NCI-H128 (cell line): ENCODE measurements around the gene KCTD8.

Source experiments
- DNase-seq: peaks from one replicate; lab custom pipeline; 2025; ENCODE audit not compliant: unreplicated experiment; lab: John Stamatoyannopoulos, UW

The KCTD8 gene

DNA sequence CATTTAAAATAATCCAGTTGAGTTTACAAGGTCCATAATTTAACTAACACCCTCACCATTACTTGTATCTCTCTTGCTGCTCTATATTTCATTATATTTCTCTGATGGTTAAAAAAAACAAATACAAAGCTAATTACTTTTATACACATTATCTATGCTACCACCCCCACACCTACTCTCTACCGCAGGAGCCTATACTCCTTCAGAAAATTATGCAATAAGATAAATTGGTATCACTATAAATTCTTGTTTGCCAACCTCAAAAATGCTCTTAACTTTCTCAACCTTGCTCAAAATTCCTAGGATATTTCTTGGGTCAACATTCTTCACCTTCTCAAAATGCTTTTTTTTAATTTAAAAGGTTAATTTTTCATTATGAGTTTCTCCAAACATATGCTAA is 282.7 kb downstream of the KCTD8 start:
- no peak for DNase-seq

DNA sequence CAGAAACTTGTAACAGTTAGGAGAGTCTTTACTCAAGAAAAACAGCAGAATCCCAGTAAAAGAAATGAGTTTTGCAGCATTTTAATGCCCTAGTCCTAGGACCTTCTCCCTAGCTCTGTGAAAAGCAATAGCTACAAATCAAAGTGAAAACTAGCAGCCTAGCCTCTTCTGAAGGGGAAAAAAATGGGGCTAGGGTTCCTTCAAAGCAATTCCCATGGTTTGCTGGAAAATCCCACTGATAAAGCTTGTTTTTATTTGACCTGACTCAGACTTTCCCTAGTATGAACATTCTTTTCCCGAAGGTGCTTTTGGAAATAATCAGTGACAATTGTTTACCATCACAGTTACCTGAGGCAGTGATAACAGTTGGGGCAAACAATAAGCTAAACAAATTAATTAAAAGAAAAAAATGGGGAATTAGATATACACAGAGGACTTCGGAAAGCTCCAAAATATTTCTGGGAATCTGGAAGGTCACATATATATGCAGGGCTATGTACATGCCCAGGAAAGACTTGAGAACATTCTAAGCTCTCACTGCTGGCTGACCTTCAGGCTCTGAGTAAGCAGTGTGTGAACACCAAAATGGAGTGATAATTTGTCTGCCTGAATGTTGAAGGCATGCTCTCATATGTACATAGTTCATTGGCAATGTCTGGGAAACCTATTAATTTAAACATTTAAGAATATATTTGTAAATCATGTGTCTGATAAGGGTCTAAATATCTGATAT is 285.9 kb downstream of the KCTD8 start:
- DNase-seq = no peak

DNA sequence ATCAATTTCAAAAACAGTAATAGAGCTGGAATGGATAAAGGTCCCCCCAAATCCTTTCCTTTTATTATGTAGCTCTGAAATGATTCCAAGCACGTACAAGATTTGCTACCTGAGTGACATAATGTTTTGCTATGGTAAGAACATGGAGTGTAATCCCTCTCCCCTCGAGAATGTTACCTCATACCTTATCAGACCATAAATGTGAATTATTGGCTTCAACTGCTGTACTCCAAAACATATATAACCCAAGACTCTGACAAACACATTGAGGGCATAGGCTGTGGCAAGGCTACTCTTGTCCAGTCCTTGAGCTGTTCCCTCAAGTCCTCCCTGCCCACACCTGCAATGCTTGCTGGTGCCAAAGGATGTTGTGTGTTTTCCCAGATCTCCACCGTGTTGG is 286.9 kb downstream of the KCTD8 start:
- DNase-seq = no peak

DNA sequence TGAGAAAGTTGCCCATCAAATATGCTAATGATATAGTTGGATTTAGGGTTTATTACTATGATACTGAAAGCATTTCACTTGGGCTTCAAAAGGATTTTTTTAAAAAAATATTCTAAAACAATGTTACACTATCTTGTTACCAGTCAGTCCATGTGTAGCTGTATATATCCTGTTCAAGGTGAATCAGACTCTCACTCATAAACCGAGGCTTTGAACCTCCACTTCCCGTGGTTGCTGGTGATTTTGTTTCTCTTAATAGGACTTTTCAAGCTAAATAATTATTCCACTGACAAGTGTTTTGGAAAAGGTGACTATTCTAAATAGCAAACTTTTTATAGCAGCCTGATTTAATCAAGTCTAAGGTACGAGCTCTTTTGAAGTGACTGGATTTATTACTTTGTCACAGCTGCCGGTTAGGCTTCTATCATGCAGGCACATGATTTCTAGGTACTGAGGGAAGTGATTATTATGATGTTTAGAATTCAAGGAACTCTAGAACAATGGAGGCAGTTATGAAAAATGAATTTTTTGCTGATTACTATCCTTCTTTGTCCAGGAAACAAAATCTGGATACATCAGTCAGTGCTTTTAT is 287.7 kb downstream of the KCTD8 start:
- DNase-seq = no peak

DNA sequence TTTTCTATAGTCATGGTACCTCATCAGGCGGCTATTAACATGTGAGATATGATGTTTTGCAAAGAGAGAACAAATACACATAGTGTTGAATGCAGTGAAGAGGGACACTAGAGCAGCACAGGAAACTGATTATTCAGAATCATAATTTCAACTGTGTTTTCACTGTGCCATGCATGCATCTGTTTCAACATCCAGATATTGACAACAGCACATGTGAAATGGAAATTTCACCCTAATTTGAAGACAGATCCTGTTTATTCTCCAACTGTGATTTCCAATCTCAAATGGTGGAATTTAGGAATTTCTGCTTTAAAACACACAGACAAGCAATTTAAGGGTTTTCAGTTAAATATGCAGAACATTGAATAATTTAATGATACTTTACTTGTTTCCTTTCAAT is 288.6 kb downstream of the KCTD8 start:
- no peak for DNase-seq

DNA sequence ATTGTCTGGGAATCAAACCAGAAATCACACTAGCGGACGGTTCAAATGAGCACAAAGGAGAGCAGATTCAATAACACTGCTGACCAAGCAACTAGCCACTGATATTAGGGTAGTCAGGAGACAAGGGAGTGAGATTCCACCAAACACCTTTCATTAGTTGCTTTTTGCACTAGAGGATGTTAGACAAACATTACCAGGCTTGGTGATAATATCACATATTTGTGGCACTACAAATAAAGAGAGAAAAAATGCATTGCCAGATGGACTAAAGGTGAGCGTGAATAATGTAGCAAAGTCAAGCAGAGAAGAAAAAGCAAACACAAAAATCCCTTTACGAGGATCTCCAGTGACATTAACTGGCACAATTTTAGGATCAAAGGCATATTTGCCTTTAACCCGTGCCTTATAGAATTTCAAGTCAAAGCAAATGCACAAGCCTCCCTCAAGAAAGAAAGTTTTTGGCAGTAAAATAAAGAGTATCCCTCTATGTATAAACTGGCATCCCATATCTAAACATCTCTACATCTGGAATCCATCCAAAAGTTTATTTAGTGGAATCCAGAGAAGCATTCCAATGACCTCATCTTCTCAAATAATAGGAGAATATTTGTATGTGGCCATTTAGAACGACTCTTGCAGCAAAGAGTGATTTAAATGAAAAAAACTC is 290.9 kb downstream of the KCTD8 start:
- no peak for DNase-seq

DNA sequence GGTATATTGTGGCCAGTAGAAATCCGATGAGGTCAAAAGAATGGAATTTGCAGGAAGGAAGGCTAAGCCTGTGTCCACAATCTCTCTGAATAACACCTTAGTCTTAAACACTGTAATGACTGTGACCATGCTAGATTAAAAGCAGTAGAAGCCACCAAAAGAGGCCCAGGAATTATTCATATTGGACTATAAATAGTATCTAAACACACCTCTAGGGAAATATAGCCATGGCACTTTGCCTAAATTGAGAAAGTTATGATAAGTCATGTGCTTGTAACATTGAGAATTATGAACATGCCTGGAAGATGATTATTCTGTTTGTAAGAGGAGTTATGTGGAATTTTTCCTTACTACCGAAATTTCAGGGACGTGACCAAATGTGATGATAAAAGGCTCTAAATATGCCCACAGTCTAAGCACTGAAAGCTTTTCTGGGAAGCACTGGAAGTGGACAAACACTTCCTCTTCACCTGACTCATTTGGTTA is 298.5 kb downstream of the KCTD8 start:
- DNase-seq = no peak

DNA sequence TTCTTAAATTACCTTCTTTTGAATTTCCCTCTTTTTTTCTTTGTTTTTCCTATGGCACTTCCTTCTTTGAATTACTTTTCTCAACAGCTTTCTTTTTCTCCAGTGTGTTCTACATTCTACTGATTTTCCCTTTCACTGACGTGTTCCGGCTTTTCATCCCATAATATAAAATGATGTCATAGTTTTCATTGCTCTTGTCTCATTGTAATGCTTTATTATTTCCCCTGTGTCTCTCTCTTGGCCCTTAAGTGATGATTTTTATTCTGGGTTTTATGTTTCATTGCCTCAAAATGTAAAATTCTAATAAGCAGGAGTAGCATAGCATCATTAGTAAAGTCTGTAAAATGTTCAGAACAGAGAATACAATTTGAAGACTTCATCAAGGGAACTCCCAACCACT is 299.3 kb downstream of the KCTD8 start:
- no peak for DNase-seq

DNA sequence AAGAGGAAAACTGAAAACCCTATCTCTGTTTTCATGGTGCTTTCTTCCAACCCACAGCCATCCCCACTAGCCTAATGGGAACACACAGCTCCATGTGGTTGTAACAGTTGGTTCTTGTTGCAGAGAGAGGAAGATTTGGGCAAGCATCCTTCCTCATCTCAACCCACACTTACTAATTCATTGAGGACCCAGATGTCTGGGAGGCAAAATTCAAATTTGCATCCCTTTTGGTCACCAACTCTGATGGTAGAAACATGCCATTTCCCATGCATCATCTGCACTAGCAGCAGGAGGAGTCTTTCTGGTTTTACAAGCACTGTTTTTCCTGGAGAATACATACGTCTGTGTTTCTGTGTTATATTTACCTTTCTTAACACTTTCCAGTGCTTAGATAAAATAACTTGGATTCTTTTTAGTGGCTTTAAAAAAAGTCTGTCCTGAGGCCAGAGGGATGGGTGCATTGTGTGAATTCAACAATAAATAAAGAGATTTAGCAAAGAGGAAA is 301.0 kb downstream of the KCTD8 start:
- no peak for DNase-seq

DNA sequence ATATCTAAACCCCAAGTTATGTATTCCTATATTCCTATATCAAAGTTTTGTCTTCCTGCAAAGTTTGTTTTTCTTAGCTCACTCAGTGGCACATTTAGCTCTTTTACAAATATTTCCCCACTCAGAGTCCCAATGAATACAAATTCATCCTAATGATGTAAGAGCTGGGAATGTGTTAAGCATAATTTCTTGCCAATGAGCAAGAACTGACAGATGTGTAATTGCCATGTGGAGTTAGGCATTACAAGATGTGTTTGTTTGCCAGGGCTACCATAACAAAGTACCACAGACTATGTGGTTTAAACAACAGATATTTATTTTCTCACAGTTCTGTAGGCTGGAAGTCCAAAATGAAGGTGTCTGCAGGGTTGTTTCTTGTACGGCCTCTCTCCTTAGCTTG is 302.1 kb downstream of the KCTD8 start:
- no peak for DNase-seq

DNA sequence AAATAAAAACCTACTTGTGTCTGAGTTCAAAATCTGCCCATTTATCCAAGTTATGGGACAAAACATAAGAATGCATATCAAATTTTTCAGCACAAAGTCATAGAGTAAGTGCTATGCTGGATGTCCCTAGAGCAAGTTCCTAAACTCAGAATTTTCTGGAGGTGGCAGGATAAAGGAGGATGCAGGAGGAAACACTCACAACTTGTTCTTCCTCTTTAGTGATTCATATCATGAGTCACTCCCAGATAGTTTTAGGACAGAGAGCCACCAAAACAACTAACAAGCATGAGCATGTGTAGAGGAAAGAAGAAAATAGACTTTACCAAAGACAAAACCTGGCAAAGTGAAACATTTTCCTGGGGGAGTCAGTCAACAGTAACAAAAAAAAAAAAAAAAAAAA is 302.7 kb downstream of the KCTD8 start:
- DNase-seq = no peak

DNA sequence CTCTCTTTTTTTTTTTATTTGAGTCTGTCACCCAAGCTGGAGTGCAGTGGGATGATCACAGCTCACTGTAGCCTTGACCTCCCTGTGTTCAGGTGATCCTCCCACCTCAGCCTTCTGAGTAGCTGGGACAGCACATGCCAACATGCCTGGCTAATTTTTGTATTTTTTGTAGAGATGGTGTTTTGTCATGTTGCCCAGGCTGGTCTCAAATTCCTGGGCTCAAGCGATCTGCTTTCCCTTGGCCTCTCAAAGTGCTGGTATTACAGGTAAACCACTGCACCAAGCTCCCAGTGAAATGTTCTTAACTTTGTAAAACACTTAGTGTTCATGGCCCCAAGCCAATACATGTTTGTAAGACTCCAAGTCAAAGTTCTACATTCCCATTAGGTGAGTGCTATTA is 316.1 kb downstream of the KCTD8 start:
- DNase-seq = no peak
